Dedifferentiated amniotic fluid mesenchymal stem cell (primary cell): ENCODE measurements around the gene MAPK9.
"Not testable (repeated sequence)": the region's sequence is repeated elsewhere in the genome, so short reads cannot be mapped to it uniquely, and the experiment has no call there.

ENCODE experiments used
- DNase-seq: peaks from one replicate; pipeline ENCODE4 v3.0.0-alpha.2; 2016; ENCODE audit errors: extremely low spot score

MAPK9 gene

GRCh38 chr5:180235077-180235476 lies 56.8 kb downstream of the MAPK9 start:
- DNase-seq, result no peak

GRCh38 chr5:180234271-180234670 lies 57.6 kb downstream of the MAPK9 start:
- no peak for DNase-seq

- DNase-seq, result no peak
Measured at GRCh38 chr5:180233729-180234128, 58.2 kb downstream of the MAPK9 start.

- DNase-seq, result no peak
Measured at GRCh38 chr5:180230017-180230416, 61.9 kb downstream of the MAPK9 start.

- DNase-seq, result no peak
Measured at GRCh38 chr5:180222056-180222455, 69.8 kb downstream of the MAPK9 start.

- no peak for DNase-seq
Measured at GRCh38 chr5:180217797-180218196, 74.1 kb downstream of the MAPK9 start.

- no peak for DNase-seq
Measured at GRCh38 chr5:180216646-180217171, 75.2 kb downstream of the MAPK9 start.

- DNase-seq, result no peak
Measured at GRCh38 chr5:180215783-180216630, 75.9 kb downstream of the MAPK9 start.

- DNase-seq, result no peak
Measured at GRCh38 chr5:180214870-180215770, 76.8 kb downstream of the MAPK9 start.

GRCh38 chr5:180213657-180214207 lies 78.2 kb downstream of the MAPK9 start:
- DNase-seq, result no peak

- no peak for DNase-seq
Measured at GRCh38 chr5:180213256-180213600, 78.7 kb downstream of the MAPK9 start.

GRCh38 chr5:180212363-180213255 lies 79.3 kb downstream of the MAPK9 start:
- no peak for DNase-seq

GRCh38 chr5:180211761-180212035 lies 80.2 kb downstream of the MAPK9 start:
- no peak for DNase-seq

- DNase-seq, result no peak
Measured at GRCh38 chr5:180210961-180211760, 80.7 kb downstream of the MAPK9 start.

- DNase-seq, result not testable (repeated sequence)
Measured at GRCh38 chr5:180210077-180210476, 81.8 kb downstream of the MAPK9 start.

- DNase-seq, result peak; percentile 40
Measured at GRCh38 chr5:180209137-180209581, 82.7 kb downstream of the MAPK9 start, which contains the start of gene RASGEF1C. Gene RASGEF1C (minus strand): TSS chr5:180209211. CDS start chr5:180138052, 71,159 bp downstream.

- DNase-seq, result no peak
Measured at GRCh38 chr5:180208435-180209081, 83.3 kb downstream of the MAPK9 start.

- DNase-seq, result no peak
Measured at GRCh38 chr5:180208038-180208434, 83.8 kb downstream of the MAPK9 start.

GRCh38 chr5:180207593-180207992 lies 84.3 kb downstream of the MAPK9 start:
- no peak for DNase-seq

- no peak for DNase-seq
Measured at GRCh38 chr5:180206993-180207392, 84.9 kb downstream of the MAPK9 start.
